OCI-LY7 (cell line): ENCODE measurements around the gene PHKG2. TPM values are rescaled to one million over a fixed set of nuclear protein-coding genes. Genes with fewer than 3 reads are reported as not detected.
A peak's percentile ranks its signal among the peaks of the same experiment; 100 is the strongest.

Source experiments
- BruUV-seq: library from RNA; stranded (reverse); fragments of 400-500 nt; replicated peaks from 2 replicates; lab custom pipeline; 2021; lab: Mats Ljungman, UMichigan
- CTCF ChIA-PET: fragments of 300-600 bp; sonication (Branson Sonifier 250); formaldehyde crosslinking; loops from one replicate; lab custom pipeline; 2022; ENCODE audit warnings: antibody characterized with exemption; ENCODE audit not compliant: unreplicated experiment; lab: Charles Lee
- POLR2A ChIA-PET: fragments of 300-600 bp; sonication (Branson Sonifier 250); formaldehyde crosslinking; loops from one replicate; lab custom pipeline; 2022; ENCODE audit warnings: antibody characterized with exemption; lab: Charles Lee
- DNase-seq: peaks from one replicate; pipeline ENCODE4 v3.0.0-alpha.2; 2015; ENCODE audit warnings: low spot score
- H2AFZ ChIP-seq: fragments of 200-600 bp; sonication (generic), shearing (Covaris generic); 2 replicates; pipeline ENCODE4 v1.6.1; 2014; ENCODE audit warnings: mild to moderate bottlenecking, antibody characterized with exemption, low read length, moderate library complexity
- H3K27ac ChIP-seq: fragments of 200-600 bp; sonication (generic); 2 replicates; pipeline ENCODE4 v1.5.1; 2014; ENCODE audit warnings: mixed run types, low read depth, mild to moderate bottlenecking, moderate library complexity, low read length, inconsistent platforms; ENCODE audit not compliant: poor library complexity, severe bottlenecking
- H3K36me3 ChIP-seq: fragments of 200-600 bp; sonication (generic); 2 replicates; pipeline ENCODE4 v1.6.1; 2014; ENCODE audit warnings: mild to moderate bottlenecking, antibody characterized with exemption, low read length, moderate library complexity, mixed read lengths; ENCODE audit not compliant: insufficient read depth
- H3K4me1 ChIP-seq: fragments of 200-600 bp; sonication (generic); 2 replicates; pipeline ENCODE4 v1.5.1; 2014; ENCODE audit warnings: mild to moderate bottlenecking, low read length; ENCODE audit not compliant: insufficient read depth, poor library complexity, severe bottlenecking
- H3K4me2 ChIP-seq: fragments of 200-600 bp; sonication (generic); 2 replicates; pipeline ENCODE4 v1.6.1; 2014; ENCODE audit warnings: mild to moderate bottlenecking, low read length
- H3K4me3 ChIP-seq: fragments of 200-600 bp; sonication (generic); 2 replicates; pipeline ENCODE4 v1.5.1; 2014; ENCODE audit warnings: mild to moderate bottlenecking, low read depth, low read length; ENCODE audit not compliant: poor library complexity, severe bottlenecking
- H3K79me2 ChIP-seq: fragments of 200-600 bp; sonication (generic); 2 replicates; pipeline ENCODE4 v1.6.1; 2016; ENCODE audit warnings: low read depth, mild to moderate bottlenecking, low read length, moderate library complexity, mixed read lengths; ENCODE audit not compliant: insufficient read depth
- H3K9me2 ChIP-seq: fragments of 200-600 bp; sonication (generic); 2 replicates; pipeline ENCODE4 v1.6.1; 2016; ENCODE audit warnings: mild to moderate bottlenecking, low read length, mixed read lengths; ENCODE audit not compliant: insufficient read depth
- H3K9me3 ChIP-seq: fragments of 200-600 bp; sonication (generic); 2 replicates; pipeline ENCODE4 v1.6.1; 2014; ENCODE audit warnings: mild to moderate bottlenecking, mixed run types, low read length, mixed read lengths
- H4K20me1 ChIP-seq: fragments of 200-600 bp; sonication (generic); 2 replicates; pipeline ENCODE4 v1.6.1; 2014; ENCODE audit warnings: mild to moderate bottlenecking, antibody characterized with exemption, low read length, moderate library complexity, mixed read lengths; ENCODE audit not compliant: insufficient read depth
- EZH2phosphoT487 ChIP-seq: fragments of 200-600 bp; sonication (generic); IDR thresholded peaks from 2 replicates; pipeline ENCODE4 v1.6.1; 2018; ENCODE audit warnings: low read depth, borderline replicate concordance, mild to moderate bottlenecking, mixed run types, antibody characterized with exemption, low read length, moderate library complexity, mixed read lengths
- intact Hi-C: fragments of 100-400 bp; cut with micrococcal nuclease; formaldehyde crosslinking; loops from one replicate; pipeline ENCODE4 v1.10.0; 2022; ENCODE audit not compliant: unreplicated experiment
- total RNA-seq, 2 experiments: library from RNA; depleted of rRNA in 1 of 2; stranded (reverse); fragments of >200 nt in 1 of 2; shearing (Covaris generic) in 1 of 2; gene quantifications; 2 replicates each; pipeline ENCODE4 v1.2.3, GENCODE V29; 2014 to 2022
- TF ChIP-seq, protein P1 (sequence below): fragments of 200-600 bp; sonication (generic); conservative IDR thresholded peaks from 2 replicates; pipeline ENCODE4 v1.5.1; 2014; ENCODE audit warnings: mild to moderate bottlenecking, antibody characterized with exemption, low read length, moderate library complexity, mixed read lengths

The PHKG2 gene
- total RNA-seq, 2 experiments from 2014 or later = 40.5 to 41.9 TPM

DNA sequence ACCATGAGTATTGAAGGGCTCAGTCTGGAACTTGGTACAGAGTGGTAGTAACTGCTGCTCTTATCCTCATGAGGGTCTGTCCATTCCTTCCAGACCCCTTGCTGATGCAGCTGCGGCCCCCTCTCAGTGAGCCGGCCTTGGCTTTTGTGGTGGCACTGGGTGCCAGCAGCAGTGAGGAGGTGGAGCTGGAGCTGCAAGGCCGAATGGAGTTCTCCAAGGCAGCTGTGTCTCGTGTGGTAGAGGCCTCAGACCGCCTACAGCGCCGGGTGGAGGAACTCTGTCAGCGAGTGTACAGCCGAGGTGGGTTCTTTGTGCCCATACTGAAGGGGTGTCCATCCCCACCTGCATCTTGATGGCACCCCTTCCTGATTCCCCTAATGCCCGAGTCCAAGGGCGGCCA lies 15.9 kb downstream of the PHKG2 start:
- no peak overlapping the region for H2AFZ ChIP-seq
- no peak for DNase-seq
- H4K20me1 ChIP-seq = no peaks in the 10 kb centered on the region
- BruUV-seq = no TSS peak
- no peak overlapping the region for H3K4me3 ChIP-seq
- peaks cover 79% of the 10 kb centered on the region for H3K36me3 ChIP-seq
- H3K4me1 ChIP-seq = peaks cover 51% of the 10 kb centered on the region
- CTCF ChIA-PET = no interaction called here
- no peaks in the 10 kb centered on the region for H3K9me3 ChIP-seq
- no peak for TF ChIP-seq EZH2phosphoT487
- POLR2A ChIA-PET = no interaction called here
- H3K4me2 ChIP-seq = peak overlapping the region; percentile 83
- H3K79me2 ChIP-seq = peaks cover 20% of the 10 kb centered on the region; the same call in 1 of the 2 replicates
- intact Hi-C loops = no loop called here
- H3K9me2 ChIP-seq = no peaks in the 10 kb centered on the region
- H3K27ac ChIP-seq = no peak overlapping the region

DNA sequence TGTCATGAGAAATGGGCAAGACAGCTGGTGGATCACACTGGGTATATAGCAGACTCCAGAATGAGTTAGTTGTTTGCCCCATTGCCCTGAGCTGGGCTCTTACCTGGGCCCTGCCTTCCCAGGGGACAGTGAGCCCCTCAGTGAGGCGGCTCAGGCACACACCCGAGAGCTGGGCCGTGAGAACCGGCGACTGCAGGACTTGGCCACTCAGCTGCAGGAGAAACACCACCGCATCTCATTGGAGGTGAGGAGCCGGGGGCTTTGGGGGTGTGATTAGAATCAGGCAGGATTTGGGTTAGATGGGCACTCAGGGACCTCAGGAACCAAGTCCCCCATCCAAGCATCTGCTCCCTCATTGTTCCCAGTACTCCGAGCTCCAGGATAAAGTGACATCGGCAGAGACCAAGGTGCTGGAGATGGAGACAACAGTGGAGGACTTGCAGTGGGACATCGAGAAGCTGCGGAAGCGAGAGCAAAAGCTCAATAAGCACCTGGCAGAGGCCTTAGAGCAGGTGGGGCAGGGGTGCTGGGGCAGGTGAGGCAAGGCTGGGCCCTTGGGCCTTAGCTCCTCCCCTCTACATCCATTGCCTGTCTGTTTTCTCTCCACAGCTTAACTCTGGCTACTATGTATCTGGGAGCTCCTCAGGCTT lies 16.7 kb downstream of the PHKG2 start:
- ChIA-PET POLR2A (interaction anchor here (1.1 kb wide), 1 partner anchor 17 kb away, joined by 3 read pairs; no protein-coding TSS in a partner anchor), CTCF (no interaction called here)
- TF ChIP-seq EZH2phosphoT487 = no peak
- TF ChIP-seq, protein P1, sequence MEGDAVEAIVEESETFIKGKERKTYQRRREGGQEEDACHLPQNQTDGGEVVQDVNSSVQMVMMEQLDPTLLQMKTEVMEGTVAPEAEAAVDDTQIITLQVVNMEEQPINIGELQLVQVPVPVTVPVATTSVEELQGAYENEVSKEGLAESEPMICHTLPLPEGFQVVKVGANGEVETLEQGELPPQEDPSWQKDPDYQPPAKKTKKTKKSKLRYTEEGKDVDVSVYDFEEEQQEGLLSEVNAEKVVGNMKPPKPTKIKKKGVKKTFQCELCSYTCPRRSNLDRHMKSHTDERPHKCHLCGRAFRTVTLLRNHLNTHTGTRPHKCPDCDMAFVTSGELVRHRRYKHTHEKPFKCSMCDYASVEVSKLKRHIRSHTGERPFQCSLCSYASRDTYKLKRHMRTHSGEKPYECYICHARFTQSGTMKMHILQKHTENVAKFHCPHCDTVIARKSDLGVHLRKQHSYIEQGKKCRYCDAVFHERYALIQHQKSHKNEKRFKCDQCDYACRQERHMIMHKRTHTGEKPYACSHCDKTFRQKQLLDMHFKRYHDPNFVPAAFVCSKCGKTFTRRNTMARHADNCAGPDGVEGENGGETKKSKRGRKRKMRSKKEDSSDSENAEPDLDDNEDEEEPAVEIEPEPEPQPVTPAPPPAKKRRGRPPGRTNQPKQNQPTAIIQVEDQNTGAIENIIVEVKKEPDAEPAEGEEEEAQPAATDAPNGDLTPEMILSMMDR = no peak
- intact Hi-C loops = no loop called here
- Histone ChIP-seq H3K36me3 (peaks cover 79% of the 10 kb centered on the region), H3K27ac (no peak overlapping the region), H3K9me3 (no peaks in the 10 kb centered on the region), H4K20me1 (no peaks in the 10 kb centered on the region), H3K4me3 (no peak overlapping the region), H3K4me1 (peaks cover 42% of the 10 kb centered on the region), H2AFZ (no peak overlapping the region), H3K4me2 (no peak overlapping the region), H3K9me2 (no peaks in the 10 kb centered on the region), H3K79me2 (peaks cover 20% of the 10 kb centered on the region; the same call in 1 of the 2 replicates)
- DNase-seq = no peak
- no TSS peak for BruUV-seq

DNA sequence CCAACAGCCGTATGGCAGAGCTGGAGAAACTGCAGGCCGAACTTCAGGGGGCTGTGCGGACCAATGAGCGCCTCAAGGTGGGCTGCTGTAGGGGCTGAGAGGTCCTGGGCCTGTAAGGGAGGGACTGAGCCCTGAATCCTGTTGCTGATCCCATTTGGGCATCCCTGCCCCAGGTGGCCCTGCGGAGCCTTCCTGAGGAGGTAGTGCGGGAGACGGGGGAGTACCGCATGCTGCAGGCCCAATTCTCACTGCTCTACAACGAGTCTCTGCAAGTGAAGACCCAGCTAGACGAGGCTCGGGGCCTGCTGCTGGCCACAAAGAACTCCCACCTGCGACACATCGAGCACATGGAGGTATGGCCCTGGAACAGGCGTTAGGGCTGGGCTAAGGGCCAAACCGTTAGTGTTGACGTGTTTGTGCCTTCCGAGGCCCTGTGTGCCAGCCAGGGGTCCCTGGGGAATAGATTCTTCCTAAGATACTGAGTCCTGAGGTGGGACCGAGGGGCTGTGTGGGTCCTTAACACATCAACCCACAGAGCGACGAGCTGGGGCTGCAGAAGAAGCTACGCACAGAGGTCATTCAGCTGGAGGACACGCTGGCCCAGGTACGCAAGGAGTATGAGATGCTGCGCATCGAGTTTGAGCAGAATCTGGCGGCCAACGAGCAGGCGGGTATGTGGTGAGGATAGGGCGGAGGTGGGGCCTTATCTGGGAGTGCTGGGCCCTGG lies 18.1 kb downstream of the PHKG2 start:
- POLR2A ChIA-PET = no interaction called here
- peaks cover 29% of the 10 kb centered on the region for H3K4me1 ChIP-seq
- no peak overlapping the region for H3K4me3 ChIP-seq
- H3K36me3 ChIP-seq = peaks cover 85% of the 10 kb centered on the region
- no peak overlapping the region for H3K4me2 ChIP-seq
- peaks cover 14% of the 10 kb centered on the region; the same call in 1 of the 2 replicates for H3K79me2 ChIP-seq
- H3K9me2 ChIP-seq = no peaks in the 10 kb centered on the region
- H4K20me1 ChIP-seq = no peaks in the 10 kb centered on the region
- TF ChIP-seq, protein P1 = no peak
- TF ChIP-seq EZH2phosphoT487 = no peak
- H3K27ac ChIP-seq = no peak overlapping the region
- H2AFZ ChIP-seq = no peak overlapping the region
- CTCF ChIA-PET = no interaction called here
- no TSS peak for BruUV-seq
- no peaks in the 10 kb centered on the region for H3K9me3 ChIP-seq
- DNase-seq = no peak
- intact Hi-C loops = no loop called here
